Measurements from ENCODE around the gene SLC22A16. TPM values are rescaled to one million over a fixed set of nuclear protein-coding genes. Genes with fewer than 3 reads are reported as not detected.

SLC22A16 gene
- total and polyA plus RNA-seq, 2 of the 8 experiments (the other 6 are each of a cell fraction or from before 2014, with no cell fraction given) = not detected

DNA sequence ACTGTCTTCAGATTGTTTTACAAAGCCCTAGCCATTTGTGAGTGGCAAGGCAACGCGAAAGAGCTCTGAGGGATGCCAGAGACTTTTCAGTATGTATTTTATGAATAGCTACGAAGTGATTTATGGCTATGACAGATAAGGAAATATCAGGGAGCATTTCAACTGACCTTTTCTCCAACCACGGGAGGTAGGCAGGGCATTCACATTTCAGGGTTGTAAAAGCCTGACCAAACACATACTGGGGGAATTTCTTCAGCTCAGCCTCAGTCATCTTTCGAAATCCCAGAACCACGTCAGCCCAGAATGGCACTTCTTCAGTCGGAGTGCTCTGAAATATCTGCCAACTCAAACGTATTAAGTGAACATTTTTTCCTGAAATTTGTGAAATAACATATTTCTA lies 71.8 kb downstream of the SLC22A16 start (continued):
- no peak for TF ChIP-seq CHD7 (IDR thresholded peaks at IDR 0.05; ENCODE audit: insufficient replicate concordance, low read length)
- no peak for TF ChIP-seq RBBP5 (IDR thresholded peaks at IDR 0.05; ENCODE audit: borderline replicate concordance, low read depth, low read length)
- no peak for TF ChIP-seq MAFK (IDR thresholded peaks at IDR 0.05; ENCODE audit: low read depth, low read length)
- no peak for TF ChIP-seq SIX5 (IDR thresholded peaks at IDR 0.05; ENCODE audit: low read depth, low read length)
- TF ChIP-seq TBP (IDR thresholded peaks at IDR 0.05; ENCODE audit: low read depth, low read length) = no peak
- TF ChIP-seq TEAD4 (IDR thresholded peaks at IDR 0.05; ENCODE audit: low read depth, low read length) = no peak
